GM18868 (cell line): ENCODE data around the gene SPG7.
"Not testable (repeated sequence)": the region's sequence is repeated elsewhere in the genome, so short reads cannot be mapped to it uniquely, and the experiment has no call there.

ENCODE experiments used
- ATAC-seq: cut with Tn5 transposase; IDR thresholded peaks from one replicate; pipeline ENCODE4 v1.9.1; 2021; ENCODE audit warnings: mild to moderate bottlenecking, moderate library complexity; ENCODE audit not compliant: unreplicated experiment

The SPG7 gene

GRCh38 chr16:89575247-89576152, 67.3 kb downstream of the SPG7 start, which contains the start of gene CPNE7:
CPNE7 (plus strand) TSS chr16:89575758; CDS start chr16:89575898, 140 bp downstream.
- ATAC-seq, result no peak

GRCh38 chr16:89576153-89577054, 68.2 kb downstream of the SPG7 start:
- ATAC-seq, result no peak

DNA sequence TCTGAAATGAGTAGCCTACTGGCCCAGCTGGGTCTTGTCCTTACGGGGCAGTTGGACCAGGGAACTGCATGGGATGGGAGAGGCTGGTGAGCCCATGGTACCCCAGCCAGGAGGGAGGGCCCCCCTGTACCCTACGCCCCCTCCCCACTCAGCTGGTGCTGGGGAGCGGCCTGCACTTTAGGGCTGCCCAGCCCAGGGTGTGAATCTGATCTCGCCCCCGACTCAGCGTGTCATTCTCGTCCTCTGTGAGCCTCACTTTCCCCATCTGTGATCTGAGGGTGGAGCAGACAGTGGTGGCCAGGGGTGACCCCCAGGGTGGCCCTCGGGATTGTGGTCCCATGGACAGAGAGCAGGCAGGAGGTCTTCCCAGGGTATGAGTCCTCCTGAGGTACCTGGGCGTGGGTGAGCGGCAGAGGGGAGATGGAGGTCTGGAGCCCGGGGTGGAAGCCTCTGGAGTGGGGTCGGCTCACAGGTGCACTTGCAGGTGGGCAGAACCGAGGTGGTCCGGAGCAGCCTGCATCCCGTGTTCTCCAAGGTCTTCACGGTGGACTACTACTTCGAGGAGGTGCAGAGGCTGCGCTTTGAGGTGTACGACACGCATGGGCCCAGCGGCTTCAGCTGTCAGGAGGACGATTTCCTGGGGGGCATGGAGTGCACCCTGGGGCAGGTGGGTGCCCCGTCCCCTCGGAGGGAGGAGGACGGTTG, 69.0 kb downstream of the SPG7 start:
- ATAC-seq, result no peak

GRCh38 chr16:89579351-89579750, 71.1 kb downstream of the SPG7 start:
- no peak for ATAC-seq

DNA sequence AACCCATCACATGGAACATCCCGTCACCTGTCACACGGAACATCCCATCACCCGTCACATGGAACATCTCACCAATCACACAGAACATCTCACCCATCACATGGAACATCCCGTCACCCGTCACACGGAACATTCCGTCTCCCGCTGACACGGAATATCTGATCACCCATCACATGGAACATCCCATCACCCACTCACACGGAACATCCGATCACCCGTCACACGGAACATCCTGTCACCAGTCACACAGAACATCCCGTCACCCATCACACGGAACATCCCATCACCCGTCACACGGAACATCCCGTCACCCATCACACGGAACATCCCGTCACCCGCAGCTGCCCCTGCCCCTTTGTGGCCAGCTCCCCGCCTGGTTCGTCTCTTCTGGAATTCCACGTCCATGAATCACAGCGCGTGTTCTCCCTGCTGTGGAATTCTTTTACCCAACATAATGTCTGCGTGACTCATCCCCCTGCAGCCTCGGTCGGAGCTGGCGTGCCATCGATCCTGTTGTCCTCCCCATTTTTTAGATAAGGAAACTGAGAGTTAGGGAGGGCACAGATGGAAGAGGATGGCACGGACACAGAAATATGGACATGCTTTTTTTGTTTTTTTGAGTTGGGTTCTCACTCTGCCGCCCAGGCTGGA, 73.0 kb downstream of the SPG7 start:
- ATAC-seq, result no peak

DNA sequence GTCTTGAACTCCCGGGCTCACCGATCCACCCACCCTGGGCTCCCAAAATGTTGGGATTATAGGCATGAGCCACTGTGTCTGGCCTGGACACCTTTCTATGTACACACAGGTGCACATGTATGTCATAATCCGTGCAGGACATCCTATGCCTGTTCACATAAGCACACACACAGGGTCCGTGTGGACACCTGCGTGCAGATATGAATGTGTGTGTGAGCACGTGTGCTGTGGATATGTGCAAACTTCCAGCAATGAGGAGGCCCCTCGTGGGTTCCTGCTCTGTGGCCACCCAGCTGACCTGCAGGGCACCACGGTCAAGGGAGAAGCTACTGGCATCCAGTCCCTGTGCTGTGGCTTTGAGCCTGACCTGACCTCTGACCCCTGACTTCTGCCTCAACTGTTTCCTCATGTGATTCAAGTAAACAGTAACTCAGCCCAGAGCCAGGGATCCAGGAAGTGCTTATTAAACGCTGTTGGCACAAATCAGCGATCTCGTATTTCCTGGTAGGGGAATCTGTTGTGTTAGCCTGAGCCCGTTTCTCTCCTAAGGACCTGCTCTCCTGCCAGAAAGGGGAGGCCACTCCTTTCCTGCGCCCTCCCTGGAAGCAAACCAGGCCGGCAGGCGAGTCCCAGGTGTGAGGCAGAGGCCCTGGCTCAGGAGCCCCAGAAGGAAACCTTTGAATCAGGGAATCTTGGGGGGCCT, 73.8 kb downstream of the SPG7 start:
- no peak for ATAC-seq

DNA sequence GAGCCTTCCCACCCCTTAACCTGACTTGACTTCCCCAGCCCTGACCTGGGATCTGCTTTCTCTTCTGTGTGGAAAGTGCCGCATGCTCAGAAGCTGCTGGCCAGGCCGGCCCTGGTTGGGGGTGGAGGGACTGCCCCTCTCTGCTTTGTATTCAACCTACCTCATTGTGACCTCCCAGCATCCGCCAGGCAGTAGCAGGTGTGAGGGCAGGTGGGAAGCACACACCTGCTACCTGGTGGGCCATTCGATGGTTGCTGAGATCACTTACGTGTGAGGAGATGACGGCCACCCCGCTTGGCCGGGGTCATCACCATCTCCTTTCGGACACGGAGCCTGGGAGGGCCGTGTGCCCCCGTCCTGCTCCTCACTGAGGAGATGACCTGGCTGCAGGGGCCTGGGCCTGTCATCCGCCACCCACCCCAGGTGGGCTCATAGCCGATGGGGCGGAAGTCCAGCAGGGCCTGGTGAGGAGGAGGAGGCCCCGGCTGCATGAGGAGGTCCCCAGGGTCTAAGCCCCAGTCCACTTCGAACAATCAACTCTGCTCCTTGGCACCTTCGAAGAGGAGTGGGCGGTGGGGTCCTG, 74.5 kb downstream of the SPG7 start:
- no peak for ATAC-seq

DNA sequence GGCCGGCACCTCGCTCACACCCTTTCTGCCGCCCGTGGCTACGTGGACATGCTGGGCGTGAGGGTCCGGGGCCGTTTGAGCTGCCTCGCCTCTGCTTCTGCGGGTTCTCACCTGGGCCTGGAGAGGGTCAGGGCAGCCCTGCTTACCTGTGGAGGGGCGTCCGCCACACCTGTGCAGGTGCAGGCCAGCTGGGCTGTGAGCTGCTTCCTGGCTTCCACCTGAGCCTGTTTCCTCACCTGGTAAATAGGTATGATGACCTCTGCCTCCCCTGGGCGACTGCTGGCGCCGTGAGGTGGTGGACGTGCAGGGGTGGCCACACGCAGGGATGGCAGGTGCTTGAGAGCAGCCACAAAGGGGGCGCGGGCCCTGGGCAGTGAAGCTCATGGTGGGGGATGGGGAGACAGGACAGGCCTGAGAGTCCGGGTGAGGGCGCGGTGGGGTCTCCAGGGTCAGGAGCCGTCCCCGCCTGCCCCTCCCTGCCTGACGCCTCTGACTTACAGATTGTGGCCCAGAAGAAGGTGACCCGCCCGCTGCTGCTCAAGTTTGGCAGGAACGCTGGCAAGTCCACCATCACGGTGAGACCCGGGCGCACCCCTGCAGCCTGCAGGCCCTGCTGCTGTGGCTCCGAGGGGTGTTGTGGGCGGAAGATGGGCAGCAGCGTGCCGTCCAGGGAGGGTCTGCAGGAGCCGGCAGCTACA, 75.1 kb downstream of the SPG7 start:
- no peak for ATAC-seq

- ATAC-seq, result no peak
Observed at GRCh38 chr16:89583895-89584644, 75.9 kb downstream of the SPG7 start.

- ATAC-seq, result no peak
Observed at GRCh38 chr16:89584768-89585549, 76.8 kb downstream of the SPG7 start.

- no peak for ATAC-seq
Observed at GRCh38 chr16:89586218-89586617, 78.0 kb downstream of the SPG7 start.

DNA sequence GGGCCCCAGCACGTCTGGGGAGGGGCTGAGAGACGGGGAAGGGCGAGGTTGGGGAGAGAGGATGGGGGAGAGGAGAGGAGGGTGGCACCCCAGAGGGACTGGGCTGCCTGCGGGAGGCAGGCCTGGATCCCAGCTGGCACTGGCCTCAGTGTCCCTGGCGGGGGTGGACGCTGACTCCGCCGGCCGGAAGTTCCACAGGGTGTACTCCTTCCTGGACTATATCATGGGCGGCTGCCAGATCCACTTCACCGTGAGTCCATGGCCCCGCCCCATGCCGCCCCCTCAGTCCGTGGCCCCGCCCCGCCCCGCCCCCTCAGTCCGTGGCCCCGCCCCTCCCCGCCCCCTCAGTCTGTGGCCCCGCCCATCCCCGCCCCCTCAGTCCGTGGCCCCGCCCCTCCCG, 78.7 kb downstream of the SPG7 start:
- ATAC-seq, result no peak

- ATAC-seq, result not testable (repeated sequence)
Observed at GRCh38 chr16:89587676-89588075, 79.5 kb downstream of the SPG7 start.

- no peak for ATAC-seq
Observed at GRCh38 chr16:89588413-89589109, 80.4 kb downstream of the SPG7 start.

GRCh38 chr16:89589241-89589926, 81.2 kb downstream of the SPG7 start:
- no peak for ATAC-seq

- no peak for ATAC-seq
Observed at GRCh38 chr16:89593841-89594240, 85.6 kb downstream of the SPG7 start.
